ELF-1 (cell line): ENCODE results near the gene TFEB.
A peak's percentile ranks its signal among the peaks of the same experiment; 100 is the strongest.

ENCODE experiments used
- DNase-seq: peaks from one replicate; pipeline ENCODE4 v3.0.0-alpha.2; 2016; ENCODE audit warnings: low read depth, low spot score

TFEB gene

GRCh38 chr6:41739041-41739440 is 3.6 kb upstream of the TFEB start:
- DNase-seq, result peak; percentile 81

GRCh38 chr6:41737591-41738130 is 2.3 kb upstream of the TFEB start:
- DNase-seq, result no peak

- DNase-seq, result no peak
These were observed 1.6 kb upstream of the TFEB start for GRCh38 chr6:41736800-41737555.

- DNase-seq, result no peak
These were observed 852 bp upstream of the TFEB start for GRCh38 chr6:41736186-41736733.

- peak; percentile 35 for DNase-seq
These were observed 562 bp downstream of the TFEB start for GRCh38 chr6:41734666-41735426.

GRCh38 chr6:41733707-41734665 is 1.4 kb downstream of the TFEB start:
- DNase-seq, result peak; percentile 71

GRCh38 chr6:41733360-41733706 is 2.1 kb downstream of the TFEB start:
- no peak for DNase-seq

- peak; percentile 63 for DNase-seq
These were observed 2.6 kb downstream of the TFEB start for GRCh38 chr6:41732591-41733359.

GRCh38 chr6:41732149-41732548 is 3.3 kb downstream of the TFEB start:
- DNase-seq, result no peak

GRCh38 chr6:41731561-41732086 is 3.8 kb downstream of the TFEB start:
- no peak for DNase-seq

- DNase-seq, result no peak
These were observed 4.6 kb downstream of the TFEB start for GRCh38 chr6:41730531-41731436.

- no peak for DNase-seq
These were observed 5.8 kb downstream of the TFEB start for GRCh38 chr6:41729624-41730023.

- no peak for DNase-seq
These were observed 6.5 kb downstream of the TFEB start for GRCh38 chr6:41728954-41729353.

- no peak for DNase-seq
These were observed 7.1 kb downstream of the TFEB start for GRCh38 chr6:41728073-41728936.

- DNase-seq, result no peak
These were observed 7.7 kb downstream of the TFEB start for GRCh38 chr6:41727705-41728072.

- DNase-seq, result no peak
These were observed 8.5 kb downstream of the TFEB start for GRCh38 chr6:41726876-41727275.

GRCh38 chr6:41724586-41725501 is 10.6 kb downstream of the TFEB start:
- no peak for DNase-seq
